Measurements from ENCODE around the gene CFAP58. TPM values are rescaled to one million over a fixed set of nuclear protein-coding genes. Genes with fewer than 3 reads are reported as not detected.

CFAP58 gene
- total RNA-seq, 2 experiments from 2014 or later: 0.24 to 0.47 TPM

DNA sequence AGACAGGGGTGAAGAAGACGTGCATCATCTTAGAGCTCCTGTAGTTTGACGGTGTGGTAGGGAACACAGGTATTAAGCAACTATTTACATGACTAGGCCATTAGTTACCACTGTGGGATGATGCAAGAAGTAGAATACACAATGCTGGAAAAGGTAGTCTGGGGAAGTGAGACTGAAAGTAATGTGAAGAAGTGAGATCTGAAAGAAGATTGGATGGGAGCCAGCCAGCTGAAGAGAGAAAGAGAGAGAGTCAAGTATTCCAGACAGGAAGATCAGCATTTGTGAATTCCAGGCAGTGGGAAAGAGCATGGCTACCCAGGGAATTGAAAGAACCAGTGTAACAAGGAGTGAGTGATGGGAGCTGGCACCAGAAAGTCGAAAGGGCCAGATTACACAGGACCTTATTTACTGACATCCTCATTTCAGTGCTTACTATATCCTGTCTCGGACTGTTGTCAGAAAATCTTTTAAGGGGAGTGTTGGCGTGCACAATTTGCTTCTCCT lies 4.0 kb upstream of the CFAP58 start:
- DNase-seq (no peak), ATAC-seq (no peak)
- H3K9me3 Mint-ChIP-seq (ENCODE audit: insufficient read depth): peaks cover 8% of the 10 kb centered on the region
- no peak overlapping the region for H3K4me3 Mint-ChIP-seq
- peaks cover 3% of the 10 kb centered on the region for H3K27me3 Mint-ChIP-seq (ENCODE audit: low read depth)
- no peak overlapping the region for H3K27ac Mint-ChIP-seq
- ChIA-PET POLR2A (interaction anchor here (5.3 kb wide), 1 partner anchor 11 kb away, joined by 33 read pairs; the partner anchor contains the start of gene ITPRIP), CTCF (interaction anchor here (0.9 to 11.6 kb wide), 12 partner anchors 8 to 87 kb away, joined by 3 to 368 read pairs (median 25); partner anchors contain the start of gene ITPRIP)
- peaks cover 7% of the 10 kb centered on the region for H3K36me3 Mint-ChIP-seq (ENCODE audit: low read depth)
- H3K4me1 Mint-ChIP-seq (ENCODE audit: low read depth): peaks cover 15% of the 10 kb centered on the region

DNA sequence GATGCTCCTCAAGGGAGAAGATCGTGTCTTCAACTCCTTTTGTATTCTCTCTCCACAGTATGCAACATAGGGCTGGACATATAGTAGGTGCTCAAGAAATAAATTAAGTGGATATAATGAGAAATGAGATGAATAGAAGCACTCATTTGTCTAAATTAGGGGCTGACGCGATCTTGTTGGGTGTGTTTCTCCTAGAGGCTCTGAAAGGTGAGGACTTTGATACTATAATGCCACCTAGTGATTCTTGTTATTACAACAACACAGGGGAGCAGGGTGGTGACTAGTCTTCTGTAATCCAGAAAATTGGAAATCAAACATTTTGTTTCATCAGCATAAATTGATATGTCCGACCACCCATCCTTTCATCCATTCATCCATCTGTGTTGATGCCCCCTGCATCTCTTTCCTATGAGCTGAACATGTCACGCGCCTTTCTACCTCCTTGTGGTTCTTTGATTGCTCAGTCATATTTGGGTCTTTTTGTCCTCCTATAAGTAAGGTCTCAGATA lies 3.5 kb upstream of the CFAP58 start:
- peak; percentile 55 for DNase-seq
- Mint-ChIP-seq H3K4me1 (ENCODE audit: low read depth) (peaks cover 15% of the 10 kb centered on the region), H3K9me3 (ENCODE audit: insufficient read depth) (peaks cover 7% of the 10 kb centered on the region), H3K27ac (no peak overlapping the region), H3K4me3 (no peak overlapping the region), H3K36me3 (ENCODE audit: low read depth) (peaks cover 6% of the 10 kb centered on the region), H3K27me3 (ENCODE audit: low read depth) (peaks cover 3% of the 10 kb centered on the region)
- POLR2A ChIA-PET: interaction anchor here (1.7 to 5.3 kb wide), 3 partner anchors 12 to 43 kb away, joined by 4 to 33 read pairs (median 5); partner anchors contain the start of gene ITPRIP
- CTCF ChIA-PET: interaction anchor here (1.0 to 11.6 kb wide), 22 partner anchors 9 to 462 kb away, joined by 3 to 368 read pairs (median 8); partner anchors contain the start of genes GSTO1, GSTO2, ITPRIP and SFR1
- ATAC-seq: peak; percentile 48

DNA sequence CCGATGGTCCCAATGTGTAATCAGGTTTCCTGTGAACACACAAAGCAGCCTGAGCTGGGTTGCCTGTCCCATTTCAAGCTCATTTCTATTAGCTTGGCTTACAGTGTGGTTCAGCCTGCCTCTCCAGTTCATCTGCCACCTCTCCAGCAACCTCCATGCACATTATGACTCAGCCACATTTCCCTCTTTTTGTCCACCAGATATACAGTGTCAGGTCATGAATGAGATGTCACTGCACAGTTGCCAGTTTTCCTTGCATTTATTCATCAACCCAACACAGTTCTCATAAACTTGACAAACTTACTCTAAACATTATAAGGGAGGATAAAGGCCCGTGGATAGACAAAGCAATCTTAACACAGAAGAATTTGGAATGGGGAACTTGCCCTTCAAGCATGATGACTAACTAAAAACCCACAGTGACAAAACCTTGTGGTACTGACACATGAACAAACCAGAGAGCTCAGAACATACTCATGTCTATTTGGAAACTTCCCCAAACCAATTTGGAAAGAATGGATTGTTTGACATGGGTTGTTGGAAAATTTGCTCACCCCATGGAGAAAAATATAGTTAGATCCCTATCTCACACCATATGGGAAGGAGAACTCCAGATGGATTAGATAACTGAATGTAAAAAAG lies 2.5 kb upstream of the CFAP58 start:
- H3K36me3 Mint-ChIP-seq (ENCODE audit: low read depth): no peaks in the 10 kb centered on the region
- DNase-seq: no peak
- peaks cover 3% of the 10 kb centered on the region for H3K27me3 Mint-ChIP-seq (ENCODE audit: low read depth)
- no peaks in the 10 kb centered on the region for H3K9me3 Mint-ChIP-seq (ENCODE audit: insufficient read depth)
- CTCF ChIA-PET: interaction anchor here (1.0 to 11.6 kb wide), 24 partner anchors 8 to 463 kb away, joined by 3 to 368 read pairs (median 6); partner anchors contain the start of genes GSTO1, GSTO2, ITPRIP and SFR1
- POLR2A ChIA-PET: interaction anchor here (0.6 to 5.3 kb wide), 5 partner anchors 13 to 440 kb away, joined by 3 to 33 read pairs (median 4); partner anchors contain the start of gene ITPRIP
- H3K27ac Mint-ChIP-seq: peak overlapping the region; percentile 39
- ATAC-seq: no peak
- peak overlapping the region; percentile 49 for H3K4me3 Mint-ChIP-seq
- H3K4me1 Mint-ChIP-seq (ENCODE audit: low read depth): peaks cover 6% of the 10 kb centered on the region

DNA sequence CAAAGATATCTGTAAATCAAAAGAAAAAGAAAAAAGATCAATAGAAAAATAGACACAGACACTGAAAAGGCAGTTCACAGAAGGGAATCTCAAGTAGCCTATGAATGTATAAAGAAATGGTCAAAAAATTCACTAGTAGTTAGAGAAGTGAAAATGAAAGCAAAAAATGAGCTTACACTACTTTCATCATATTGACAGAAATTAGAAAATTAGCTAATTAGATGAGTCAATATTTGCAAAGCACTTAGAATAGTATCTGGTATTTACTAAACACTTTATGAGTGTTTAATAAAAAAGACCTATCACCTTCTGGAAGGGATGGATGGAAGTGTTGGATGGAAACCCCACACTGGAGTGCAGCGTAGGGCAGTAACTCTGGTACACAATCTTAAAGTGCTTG lies 1.7 kb upstream of the CFAP58 start:
- Mint-ChIP-seq H3K36me3 (ENCODE audit: low read depth) (no peaks in the 10 kb centered on the region), H3K27me3 (ENCODE audit: low read depth) (peaks cover 3% of the 10 kb centered on the region), H3K4me1 (ENCODE audit: low read depth) (peaks cover 3% of the 10 kb centered on the region), H3K27ac (no peak overlapping the region), H3K9me3 (ENCODE audit: insufficient read depth) (no peaks in the 10 kb centered on the region), H3K4me3 (no peak overlapping the region)
- ChIA-PET CTCF (interaction anchor here (1.0 to 11.6 kb wide), 21 partner anchors 9 to 464 kb away, joined by 3 to 368 read pairs (median 8); partner anchors contain the start of genes GSTO1, GSTO2 and ITPRIP), POLR2A (interaction anchor here (1.7 to 5.3 kb wide), 3 partner anchors 14 to 45 kb away, joined by 4 to 33 read pairs (median 5); partner anchors contain the start of gene ITPRIP)
- DNase-seq (no peak), ATAC-seq (no peak)

DNA sequence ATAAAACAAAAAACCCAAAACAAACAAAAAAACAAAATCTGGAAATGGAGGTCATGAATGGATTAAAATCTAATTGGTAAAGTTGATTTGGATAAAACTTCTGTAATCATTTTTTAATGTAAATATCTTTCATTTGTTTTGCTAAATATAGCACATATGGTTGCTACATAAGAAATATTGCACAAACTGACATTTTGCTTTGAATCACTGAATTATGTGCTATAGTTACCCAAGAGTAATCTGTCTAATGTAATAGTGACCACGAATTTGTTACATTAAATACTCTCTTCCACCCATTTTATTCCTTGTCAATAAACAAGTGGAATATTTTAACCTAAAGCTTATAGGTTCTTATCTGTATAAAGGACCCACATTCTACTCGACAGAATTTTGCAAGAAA lies 6.2 kb downstream of the CFAP58 start:
- Mint-ChIP-seq H3K27me3 (ENCODE audit: low read depth) (peaks cover 12% of the 10 kb centered on the region), H3K4me1 (ENCODE audit: low read depth) (peaks cover 2% of the 10 kb centered on the region), H3K36me3 (ENCODE audit: low read depth) (no peaks in the 10 kb centered on the region), H3K4me3 (no peak overlapping the region), H3K9me3 (ENCODE audit: insufficient read depth) (no peaks in the 10 kb centered on the region), H3K27ac (no peak overlapping the region)
- ATAC-seq (no peak), DNase-seq (no peak)
- POLR2A ChIA-PET: no interaction called here
- CTCF ChIA-PET: no interaction called here

DNA sequence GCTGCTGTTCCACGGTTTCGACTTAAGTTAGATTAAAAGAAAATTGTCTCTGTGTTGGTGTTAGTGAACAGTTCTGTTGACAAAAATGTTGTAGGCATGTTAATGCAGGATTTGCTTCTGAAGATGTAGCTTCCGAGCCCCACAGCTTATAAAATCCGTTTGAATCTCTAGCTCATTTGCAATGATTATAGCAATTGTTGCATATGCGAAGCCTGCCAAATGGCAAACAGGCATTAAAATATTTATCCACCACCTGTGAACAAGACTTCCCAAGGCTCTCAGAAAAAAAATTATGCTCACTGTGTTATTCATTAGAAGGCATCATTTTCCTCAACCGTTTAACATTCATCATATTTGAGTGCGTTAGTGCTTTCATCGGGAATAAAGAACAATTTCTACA lies 14.3 kb downstream of the CFAP58 start:
- no peak for DNase-seq
- peaks cover 31% of the 10 kb centered on the region for H3K27me3 Mint-ChIP-seq (ENCODE audit: low read depth)
- no peaks in the 10 kb centered on the region for H3K4me1 Mint-ChIP-seq (ENCODE audit: low read depth)
- no peak overlapping the region for H3K4me3 Mint-ChIP-seq
- H3K36me3 Mint-ChIP-seq (ENCODE audit: low read depth): no peaks in the 10 kb centered on the region
- H3K27ac Mint-ChIP-seq: no peak overlapping the region
- ATAC-seq: no peak
- no peaks in the 10 kb centered on the region for H3K9me3 Mint-ChIP-seq (ENCODE audit: insufficient read depth)
- POLR2A ChIA-PET: no interaction called here
- CTCF ChIA-PET: interaction anchor here (1.0 to 1.6 kb wide), 4 partner anchors 9 to 93 kb away, joined by 3 to 4 read pairs (median 4); no protein-coding TSS in a partner anchor

DNA sequence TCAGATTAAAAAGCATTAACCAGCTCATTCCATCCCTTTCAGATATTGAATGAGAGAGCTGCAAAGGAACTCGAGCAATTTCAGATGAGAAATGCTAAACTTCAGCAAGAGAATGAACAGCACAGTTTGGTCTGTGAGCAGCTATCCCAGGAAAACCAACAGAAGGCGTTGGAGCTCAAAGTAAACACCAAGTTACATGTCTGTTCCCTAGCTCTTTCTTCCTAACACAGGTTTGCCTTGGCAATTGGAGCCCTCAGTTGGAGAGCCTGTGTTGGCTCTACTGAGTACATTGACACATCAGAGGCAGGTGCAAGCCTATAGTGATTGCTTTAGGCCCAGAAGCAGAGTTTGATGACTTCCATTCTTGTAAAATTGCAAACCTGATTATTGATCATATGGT lies 14.7 kb downstream of the CFAP58 start:
- DNase-seq: no peak
- Mint-ChIP-seq H3K27ac (no peak overlapping the region), H3K36me3 (ENCODE audit: low read depth) (no peaks in the 10 kb centered on the region), H3K9me3 (ENCODE audit: insufficient read depth) (no peaks in the 10 kb centered on the region), H3K4me3 (no peak overlapping the region), H3K27me3 (ENCODE audit: low read depth) (peaks cover 29% of the 10 kb centered on the region), H3K4me1 (ENCODE audit: low read depth) (no peaks in the 10 kb centered on the region)
- CTCF ChIA-PET: interaction anchor here (1.0 to 1.5 kb wide), 3 partner anchors 8 to 94 kb away, joined by 3 to 4 read pairs (median 4); no protein-coding TSS in a partner anchor
- POLR2A ChIA-PET: no interaction called here
- no peak for ATAC-seq

DNA sequence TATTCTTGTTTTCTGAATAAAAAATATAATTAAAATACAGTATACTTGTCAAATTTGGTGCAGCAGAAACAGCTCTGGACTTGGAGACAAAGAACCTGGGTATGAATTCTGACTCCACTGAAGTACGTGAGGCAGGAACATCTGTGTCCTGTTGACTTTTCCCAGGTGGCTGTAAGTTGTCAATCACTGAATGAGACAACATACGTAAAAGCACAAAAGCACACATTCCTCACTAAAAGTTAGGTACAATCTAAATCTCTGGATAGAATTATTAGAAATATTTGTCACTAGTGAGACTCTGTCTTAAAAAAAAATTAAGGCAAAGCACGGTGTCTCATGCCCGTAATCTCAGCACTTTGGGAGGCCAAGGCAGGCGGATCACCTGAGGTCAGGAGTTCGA lies 18.1 kb downstream of the CFAP58 start:
- ATAC-seq (no peak), DNase-seq (no peak)
- no peaks in the 10 kb centered on the region for H3K4me1 Mint-ChIP-seq (ENCODE audit: low read depth)
- ChIA-PET CTCF (no interaction called here), POLR2A (no interaction called here)
- H3K4me3 Mint-ChIP-seq: no peak overlapping the region
- H3K27me3 Mint-ChIP-seq (ENCODE audit: low read depth): peaks cover 29% of the 10 kb centered on the region
- H3K27ac Mint-ChIP-seq: no peak overlapping the region
- H3K9me3 Mint-ChIP-seq (ENCODE audit: insufficient read depth): no peaks in the 10 kb centered on the region
- no peaks in the 10 kb centered on the region for H3K36me3 Mint-ChIP-seq (ENCODE audit: low read depth)

DNA sequence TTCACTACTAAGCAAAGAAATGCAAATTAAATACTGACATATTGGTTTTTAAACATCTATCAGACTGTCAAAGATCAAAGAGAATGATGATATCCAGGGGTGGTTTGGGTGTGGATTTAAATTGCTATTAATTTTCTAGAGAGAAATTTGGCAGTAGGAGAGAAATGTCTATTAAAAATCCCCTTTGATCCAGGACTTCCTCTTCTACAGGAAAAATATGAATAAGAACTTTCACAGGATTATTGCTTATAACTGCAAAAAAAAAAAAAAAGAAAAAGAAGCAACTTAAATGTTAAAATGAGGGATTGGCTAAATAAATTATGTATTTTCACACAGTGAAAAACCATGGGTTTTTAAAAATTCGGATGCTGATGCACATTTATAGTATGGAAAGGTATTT lies 21.0 kb downstream of the CFAP58 start:
- DNase-seq: no peak
- CTCF ChIA-PET: no interaction called here
- POLR2A ChIA-PET: no interaction called here
- no peak overlapping the region for H3K4me3 Mint-ChIP-seq
- no peak overlapping the region for H3K27ac Mint-ChIP-seq
- no peaks in the 10 kb centered on the region for H3K36me3 Mint-ChIP-seq (ENCODE audit: low read depth)
- no peak for ATAC-seq
- H3K4me1 Mint-ChIP-seq (ENCODE audit: low read depth): no peaks in the 10 kb centered on the region
- H3K9me3 Mint-ChIP-seq (ENCODE audit: insufficient read depth): no peaks in the 10 kb centered on the region
- H3K27me3 Mint-ChIP-seq (ENCODE audit: low read depth): peaks cover 30% of the 10 kb centered on the region

DNA sequence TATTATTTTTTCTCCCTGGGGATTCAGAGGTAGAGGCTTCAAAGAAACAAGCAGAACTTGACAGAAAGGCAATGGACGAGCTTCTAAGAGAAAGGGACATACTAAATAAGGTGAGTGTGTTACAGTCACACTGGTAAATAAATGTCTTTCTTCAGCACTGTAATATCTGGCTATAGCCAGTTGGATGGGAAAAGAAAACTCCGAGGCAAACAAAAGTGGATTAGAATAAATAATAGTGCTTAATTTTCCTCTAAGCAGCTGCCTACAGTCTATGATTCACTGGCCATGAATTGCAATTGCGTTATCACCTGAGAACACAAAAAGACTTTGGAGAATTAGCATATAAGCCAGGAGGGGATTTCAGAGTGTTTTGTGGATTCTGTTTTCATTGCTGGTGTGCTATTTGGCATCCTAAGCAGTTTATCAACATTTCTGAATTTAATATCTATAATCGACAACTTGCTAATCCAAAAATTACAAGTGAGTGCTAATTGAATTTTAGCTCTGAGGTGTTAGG lies 23.2 kb downstream of the CFAP58 start:
- Mint-ChIP-seq H3K27me3 (ENCODE audit: low read depth) (peaks cover 26% of the 10 kb centered on the region), H3K27ac (no peak overlapping the region), H3K4me1 (ENCODE audit: low read depth) (no peaks in the 10 kb centered on the region), H3K36me3 (ENCODE audit: low read depth) (no peaks in the 10 kb centered on the region), H3K4me3 (no peak overlapping the region), H3K9me3 (ENCODE audit: insufficient read depth) (no peaks in the 10 kb centered on the region)
- DNase-seq: no peak
- ChIA-PET POLR2A (no interaction called here), CTCF (interaction anchor here (1.2 to 1.7 kb wide), 2 partner anchors 9 to 86 kb away, joined by 3 read pairs; no protein-coding TSS in a partner anchor)
- ATAC-seq: no peak

DNA sequence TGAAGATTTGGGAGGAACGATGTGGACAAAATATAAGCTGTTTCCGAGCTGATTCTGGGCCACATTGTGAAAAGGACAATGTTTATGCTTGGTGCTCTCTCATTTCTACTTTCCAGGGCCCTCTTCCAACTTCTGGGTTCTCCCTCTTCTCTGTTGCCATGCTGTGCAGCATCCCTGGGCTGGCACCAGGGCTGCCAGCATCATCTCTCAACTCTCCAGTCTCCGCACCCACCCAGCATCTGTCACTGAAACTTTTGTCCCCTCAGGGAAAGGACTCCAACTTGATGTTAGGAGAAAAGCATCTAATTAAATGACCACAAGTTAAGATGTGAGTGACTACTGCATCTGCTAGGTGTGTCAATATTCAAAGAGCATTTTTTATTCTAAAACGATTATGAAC lies 26.7 kb downstream of the CFAP58 start:
- H3K4me1 Mint-ChIP-seq (ENCODE audit: low read depth): peaks cover 3% of the 10 kb centered on the region
- ChIA-PET POLR2A (no interaction called here), CTCF (interaction anchor here (0.7 to 0.8 kb wide), 2 partner anchors 27 to 90 kb away, joined by 3 read pairs; partner anchors contain the start of gene CFAP58)
- H3K27me3 Mint-ChIP-seq (ENCODE audit: low read depth): peaks cover 22% of the 10 kb centered on the region
- ATAC-seq (no peak), DNase-seq (no peak)
- H3K9me3 Mint-ChIP-seq (ENCODE audit: insufficient read depth): no peaks in the 10 kb centered on the region
- H3K4me3 Mint-ChIP-seq: no peak overlapping the region
- no peaks in the 10 kb centered on the region for H3K36me3 Mint-ChIP-seq (ENCODE audit: low read depth)
- H3K27ac Mint-ChIP-seq: no peak overlapping the region
